H1 (cell line): ENCODE data around the gene PTPN3. TPM values are rescaled to one million over a fixed set of nuclear protein-coding genes. Genes with fewer than 3 reads are reported as not detected.

ENCODE experiments used
- BRCA1 ChIP-seq: IDR thresholded peaks from 2 replicates; pipeline ENCODE4 v1.6.1; 2012; ENCODE audit warnings: low read depth, low read length, improper control_type of control experiment
- CBX8 ChIP-seq: fragments of 300-800, 300-1000 bp; sonication (generic); IDR thresholded peaks from 2 replicates; pipeline ENCODE4 v1.7.1; 2016; ENCODE audit warnings: low read depth, low read length, borderline replicate concordance
- CEBPB ChIP-seq: IDR thresholded peaks from 2 replicates; pipeline ENCODE4 v1.6.1; 2012; ENCODE audit warnings: low read depth, low read length
- CREB1 ChIP-seq: IDR thresholded peaks from 2 replicates; pipeline ENCODE4 v1.6.1; 2012; ENCODE audit warnings: inconsistent platforms
- EZH2 ChIP-seq: fragments of 200-600 bp; sonication (generic); IDR thresholded peaks from 2 replicates; pipeline ENCODE4 v1.7.1; 2012; ENCODE audit warnings: low read depth, mild to moderate bottlenecking, moderate library complexity, low read length, inconsistent platforms; ENCODE audit not compliant: severe bottlenecking
- HDAC6 ChIP-seq: IDR thresholded peaks from one replicate; pipeline ENCODE4 v1.7.1; 2012; ENCODE audit warnings: low read depth, mild to moderate bottlenecking, inconsistent platforms, low read length, moderate library complexity
- POU5F1 ChIP-seq: IDR thresholded peaks from 2 replicates; pipeline ENCODE4 v1.6.1; 2011; ENCODE audit warnings: low read depth, mild to moderate bottlenecking, low read length, moderate library complexity
- RBBP5 ChIP-seq: IDR thresholded peaks from 2 replicates; pipeline ENCODE4 v1.7.1; 2012; ENCODE audit warnings: low read depth, mild to moderate bottlenecking, inconsistent platforms, low read length, moderate library complexity, borderline replicate concordance
- RFX5 ChIP-seq: IDR thresholded peaks from 2 replicates; pipeline ENCODE4 v1.6.1; 2011; ENCODE audit warnings: low read depth, low read length, improper control_type of control experiment, borderline replicate concordance
- RNF2 ChIP-seq: fragments of 200-900, 300-1000 bp; sonication (generic); IDR thresholded peaks from 2 replicates; pipeline ENCODE4 v1.7.1; 2016; ENCODE audit warnings: borderline replicate concordance, low read depth, mild to moderate bottlenecking, antibody characterized with exemption, low read length; ENCODE audit not compliant: poor library complexity, severe bottlenecking; ENCODE audit errors: missing control alignments
- TCF12 ChIP-seq: IDR thresholded peaks from 2 replicates; pipeline ENCODE4 v1.6.1; 2011; ENCODE audit warnings: low read depth, mild to moderate bottlenecking, low read length
- polyA plus RNA-seq, 7 experiments: library from polyadenylated mRNA; depleted of rRNA in 3 of 7; stranded (reverse) in 5 of 7; unstranded in 2 of 7; fragments of >200 nt in 5 of 7; fragments of 200-250 nt in 2 of 7; gene quantifications; 1 replicate in 5 of 7; 2 replicates in 1 of 7; 4 replicates in 1 of 7; pipeline versions ENCODE4 v1.2.1 to v1.2.3, GENCODE V29; 2011 to 2013; ENCODE audit warnings: missing spikeins in 2 of 7, mixed read lengths in 2 of 7
- total RNA-seq: library from RNA; stranded (reverse); fragmentation: NEBNext Ultra II Directional; extraction: Animal tissue kit (Norgen Biotek cat#: 25700); gene quantifications from 2 replicates; pipeline ENCODE4 v1.2.1, GENCODE V29; 2021
- TF ChIP-seq, protein P1 (sequence below): IDR thresholded peaks from 2 replicates; pipeline ENCODE4 v1.6.1; 2012; ENCODE audit warnings: low read length, inconsistent platforms

The PTPN3 gene
- total and polyA plus RNA-seq, 2 of the 8 experiments (the other 6 are each of a cell fraction or from before 2014, with no cell fraction given): 2.9 to 3.7 TPM

- TF ChIP-seq RFX5 (no peak), RNF2 (no peak), RBBP5 (no peak), CEBPB (no peak), EZH2 (no peak), POU5F1 (no peak), BRCA1 (no peak), HDAC6 (no peak), CREB1 (no peak), TCF12 (no peak), CBX8 (no peak)
- TF ChIP-seq, protein P1, sequence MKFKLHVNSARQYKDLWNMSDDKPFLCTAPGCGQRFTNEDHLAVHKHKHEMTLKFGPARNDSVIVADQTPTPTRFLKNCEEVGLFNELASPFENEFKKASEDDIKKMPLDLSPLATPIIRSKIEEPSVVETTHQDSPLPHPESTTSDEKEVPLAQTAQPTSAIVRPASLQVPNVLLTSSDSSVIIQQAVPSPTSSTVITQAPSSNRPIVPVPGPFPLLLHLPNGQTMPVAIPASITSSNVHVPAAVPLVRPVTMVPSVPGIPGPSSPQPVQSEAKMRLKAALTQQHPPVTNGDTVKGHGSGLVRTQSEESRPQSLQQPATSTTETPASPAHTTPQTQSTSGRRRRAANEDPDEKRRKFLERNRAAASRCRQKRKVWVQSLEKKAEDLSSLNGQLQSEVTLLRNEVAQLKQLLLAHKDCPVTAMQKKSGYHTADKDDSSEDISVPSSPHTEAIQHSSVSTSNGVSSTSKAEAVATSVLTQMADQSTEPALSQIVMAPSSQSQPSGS: no peak
These were observed 168.4 kb downstream of the PTPN3 start (continued) for GRCh38 chr9:109329638-109330258.
